Measurements from ENCODE around the gene ACOT7.

The ACOT7 gene

GRCh38 chr1:6288665-6289064 lies 104.9 kb downstream of the ACOT7 start:
- TF ChIP-seq CTCF (IDR thresholded peaks at IDR 0.05; ENCODE audit: extremely low read depth, missing control alignments), result no peak
- no peak for DNase-seq (ENCODE audit: low spot score)

DNA sequence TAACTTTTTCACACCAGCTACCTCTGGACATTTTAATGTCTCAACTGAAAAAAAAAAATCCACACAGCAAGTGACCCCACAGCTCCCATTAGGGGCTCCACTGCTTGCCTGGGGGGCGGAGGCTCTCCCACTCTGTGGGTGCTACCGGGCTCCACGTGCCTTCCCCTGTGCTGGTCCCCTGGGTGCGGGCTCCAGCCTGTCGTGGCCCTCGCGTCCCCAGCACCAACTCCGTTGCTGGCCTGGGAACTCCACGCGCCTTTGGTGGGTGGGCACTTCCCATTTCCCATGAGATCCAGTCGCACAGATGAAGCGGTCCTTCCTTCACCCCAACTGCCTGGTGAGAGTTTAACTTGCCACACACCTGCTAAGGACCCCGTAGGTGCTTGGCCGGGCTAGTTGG lies 105.5 kb downstream of the ACOT7 start:
- DNase-seq (ENCODE audit: low spot score), result no peak
- TF ChIP-seq CTCF (IDR thresholded peaks at IDR 0.05; ENCODE audit: extremely low read depth, missing control alignments), result no peak

DNA sequence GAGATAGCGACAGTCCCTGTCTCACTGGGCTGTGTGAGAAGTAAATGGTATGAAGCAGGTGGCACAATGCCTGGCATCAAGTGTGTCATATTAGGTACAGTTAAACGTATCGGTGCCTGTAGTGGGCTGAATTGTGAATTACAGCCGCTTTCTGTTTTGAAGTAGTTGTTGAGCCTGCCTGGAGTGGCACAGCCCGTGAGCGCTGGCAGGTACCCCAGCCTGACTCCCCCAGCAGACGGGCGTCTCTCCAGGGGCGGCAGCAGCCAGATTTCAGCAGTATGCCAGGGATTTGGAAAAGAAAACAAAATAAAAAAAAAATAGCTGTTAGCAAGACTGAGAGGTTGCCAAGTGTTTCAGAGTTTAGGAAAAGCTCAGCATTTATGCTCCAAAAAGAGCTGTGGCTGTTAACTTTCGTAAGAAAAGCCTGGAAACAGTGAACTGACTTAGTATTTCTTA lies 106.1 kb downstream of the ACOT7 start:
- TF ChIP-seq CTCF (IDR thresholded peaks at IDR 0.05; ENCODE audit: extremely low read depth, missing control alignments), result no peak
- DNase-seq (ENCODE audit: low spot score), result no peak

GRCh38 chr1:6287029-6287428 lies 106.5 kb downstream of the ACOT7 start:
- no peak for DNase-seq (ENCODE audit: low spot score)
- TF ChIP-seq CTCF (IDR thresholded peaks at IDR 0.05; ENCODE audit: extremely low read depth, missing control alignments), result no peak

- DNase-seq (ENCODE audit: low spot score), result no peak
- TF ChIP-seq CTCF (IDR thresholded peaks at IDR 0.05; ENCODE audit: extremely low read depth, missing control alignments), result no peak
Observed at GRCh38 chr1:6286266-6286665, 107.3 kb downstream of the ACOT7 start.

DNA sequence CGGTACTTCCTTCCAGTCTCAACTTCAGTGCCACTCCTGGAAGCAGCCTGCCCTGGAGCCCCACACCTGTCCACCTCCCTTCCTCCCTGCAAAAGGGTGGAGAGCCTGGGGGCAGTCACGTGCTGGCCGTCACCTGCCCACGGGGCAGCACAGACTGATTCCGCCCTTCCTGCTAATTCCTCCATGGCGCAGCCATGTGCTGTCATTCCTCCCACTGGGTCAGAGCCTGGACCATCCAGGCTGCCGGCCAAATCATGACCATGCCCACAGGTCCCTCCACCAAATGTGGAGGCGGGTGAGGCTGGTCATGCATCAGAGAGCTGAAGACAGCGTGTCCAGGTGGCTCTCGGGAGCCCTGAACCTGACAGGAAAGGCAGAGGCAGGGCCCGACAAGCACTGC lies 108.2 kb downstream of the ACOT7 start:
- no peak for TF ChIP-seq CTCF (IDR thresholded peaks at IDR 0.05; ENCODE audit: extremely low read depth, missing control alignments)
- DNase-seq (ENCODE audit: low spot score), result no peak

DNA sequence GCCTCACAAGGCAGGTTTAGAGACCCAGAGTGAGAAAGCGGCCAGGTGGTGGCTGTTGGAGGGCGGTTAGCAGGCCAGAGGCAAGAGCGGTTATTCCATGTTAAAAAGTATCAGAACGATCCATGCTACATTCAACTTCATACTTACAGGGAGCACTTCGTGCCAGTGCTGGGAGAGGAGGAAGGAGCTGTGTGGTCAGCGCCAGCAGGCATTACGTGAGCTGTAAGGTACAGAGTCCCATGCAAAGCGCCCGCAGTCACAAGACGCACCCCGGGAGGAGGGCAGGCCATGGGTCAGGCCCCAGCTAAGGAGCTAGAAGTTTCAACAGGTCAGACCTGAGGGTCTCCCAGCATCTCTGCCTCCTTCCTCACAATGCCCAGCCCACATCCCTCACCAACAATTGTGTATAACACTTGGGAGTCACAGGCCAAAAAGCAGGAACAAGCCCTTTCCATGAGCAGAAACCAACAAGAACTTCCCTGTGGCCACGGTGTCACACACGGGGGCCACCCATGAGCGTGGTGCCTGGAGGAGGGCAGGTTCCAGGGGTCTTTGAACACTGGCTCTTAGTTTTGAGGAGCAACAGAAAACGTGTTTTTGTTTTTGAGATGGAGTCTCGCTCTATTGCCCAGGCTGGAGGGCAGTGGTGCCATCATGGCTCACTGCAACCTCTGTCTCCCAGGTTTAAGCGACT lies 110.8 kb downstream of the ACOT7 start:
- TF ChIP-seq CTCF (IDR thresholded peaks at IDR 0.05; ENCODE audit: extremely low read depth, missing control alignments), result no peak
- no peak for DNase-seq (ENCODE audit: low spot score)

Data from GM20000 (cell line).